H1 (cell line): Measurements from ENCODE around the gene HDAC6. TPM values are rescaled to one million over a fixed set of nuclear protein-coding genes. Genes with fewer than 3 reads are reported as not detected.

Experiments used
- CTCF ChIA-PET: fragments of 300-600 bp; sonication (Branson Sonifier 250); formaldehyde crosslinking; loops from one replicate; lab custom pipeline; 2021; ENCODE audit not compliant: partially characterized antibody; lab: Charles Lee
- POLR2A ChIA-PET: fragments of 300-600 bp; sonication (Branson Sonifier 250); formaldehyde crosslinking; loops from one replicate; lab custom pipeline; 2021; ENCODE audit warnings: inconsistent platforms; ENCODE audit not compliant: partially characterized antibody; lab: Charles Lee
- DNase-seq, 2 experiments: peaks; one replicate each; pipeline versions ENCODE4 v3.0.0 to v3.0.0-alpha.2; 2010 to 2022; ENCODE audit warnings: low spot score in 2 of 2, low read depth in 1 of 2, mixed read lengths in 1 of 2
- FAIRE-seq: peaks from 2 replicates; lab custom pipeline; 2011; peaks lifted over from hg19 to GRCh38; lab: Jason Lieb, UNC
- H2AFZ ChIP-seq: 2 replicates; pipeline ENCODE4 v1.8.1; 2012; ENCODE audit warnings: low read length, inconsistent platforms
- H2AK5ac ChIP-seq: 2 replicates; pipeline ENCODE4 v1.6.1; 2013; ENCODE audit warnings: low read depth, low read length
- H2BK120ac ChIP-seq: replicated peaks from 2 replicates; pipeline ENCODE3; 2013; ENCODE audit warnings: low read depth, low read length, inconsistent platforms
- H2BK12ac ChIP-seq: 2 replicates; pipeline ENCODE4 v1.6.1; 2013; ENCODE audit warnings: low read depth, low read length
- H2BK15ac ChIP-seq: 2 replicates; pipeline ENCODE4 v1.6.1; 2013; ENCODE audit warnings: low read length
- H2BK20ac ChIP-seq: 2 replicates; pipeline ENCODE4 v1.6.1; 2013; ENCODE audit warnings: low read length
- H2BK5ac ChIP-seq: 2 replicates; pipeline ENCODE4 v1.6.1; 2013; ENCODE audit warnings: low read depth, low read length
- H3K14ac ChIP-seq: 2 replicates; pipeline ENCODE4 v1.6.1; 2013; ENCODE audit warnings: inconsistent platforms; ENCODE audit not compliant: insufficient read length
- H3K18ac ChIP-seq: 2 replicates; pipeline ENCODE4 v1.6.1; 2013; ENCODE audit warnings: low read length; ENCODE audit errors: extremely low read depth
- H3K23ac ChIP-seq: 2 replicates; pipeline ENCODE4 v1.6.1; 2013; ENCODE audit warnings: inconsistent platforms; ENCODE audit not compliant: insufficient read length
- H3K23me2 ChIP-seq: 2 replicates; pipeline ENCODE4 v1.6.1; 2013; ENCODE audit warnings: low read depth, low read length
- H3K27ac ChIP-seq: 2 replicates; pipeline ENCODE4 v1.6.1; 2011; ENCODE audit warnings: low read depth, low read length, inconsistent platforms
- H3K27me3 ChIP-seq, 4 experiments: replicated peaks in 1 of 4; 1 replicate in 1 of 4; 2 replicates in 3 of 4; pipeline versions ENCODE4 v1.6.1 to v1.8.1; 2011 to 2013; ENCODE audit warnings: low read length in 3 of 4, mild to moderate bottlenecking in 3 of 4, inconsistent platforms in 2 of 4, mixed read lengths in 2 of 4, moderate library complexity in 1 of 4; ENCODE audit not compliant: control insufficient read depth in 3 of 4, insufficient read depth in 3 of 4; ENCODE audit errors: extremely low read depth in 1 of 4
- H3K36me3 ChIP-seq, 4 experiments: 2 replicates each; pipeline versions ENCODE4 v1.6.1 to v1.8.1; 2011 to 2013; ENCODE audit warnings: mild to moderate bottlenecking in 4 of 4, low read length in 3 of 4, moderate library complexity in 2 of 4, control low read depth in 1 of 4, inconsistent platforms in 1 of 4; ENCODE audit not compliant: insufficient read depth in 4 of 4, control insufficient read depth in 2 of 4
- H3K4ac ChIP-seq: replicated peaks from 2 replicates; pipeline ENCODE3; 2013; ENCODE audit warnings: low read length, low read depth, mixed read lengths, inconsistent platforms; ENCODE audit not compliant: insufficient read length
- H3K4me1 ChIP-seq, 4 experiments: replicated peaks in 1 of 4; 1 replicate in 1 of 4; 2 replicates in 3 of 4; pipeline versions ENCODE4 v1.6.1 to v1.8.1; 2011 to 2013; ENCODE audit warnings: low read length in 3 of 4, inconsistent platforms in 2 of 4, mixed read lengths in 1 of 4; ENCODE audit not compliant: insufficient read depth in 4 of 4, control insufficient read depth in 3 of 4
- H3K4me2 ChIP-seq, 2 experiments: 2 replicates each; pipeline versions ENCODE4 v1.6.1 to v1.8.1; 2011 to 2013; ENCODE audit warnings: low read depth in 2 of 2, low read length in 2 of 2, control low read depth in 1 of 2, inconsistent platforms in 1 of 2, mild to moderate bottlenecking in 1 of 2; ENCODE audit not compliant: insufficient read depth in 1 of 2
- H3K4me3 ChIP-seq, 4 experiments: fragments of 200-600, 300-600 bp in 1 of 4; sonication (generic), shearing (Covaris generic), sonication (Bioruptor Twin) in 1 of 4; 2 replicates each; pipeline versions ENCODE4 v1.5.1 to v1.8.1; 2011 to 2016; ENCODE audit warnings: low read length in 4 of 4, low read depth in 3 of 4, control low read depth in 2 of 4, inconsistent platforms in 2 of 4, mild to moderate bottlenecking in 2 of 4, mixed read lengths in 1 of 4, moderate library complexity in 1 of 4; ENCODE audit not compliant: insufficient read depth in 2 of 4; ENCODE audit errors: extremely low read depth in 1 of 4
- H3K56ac ChIP-seq: replicated peaks from 2 replicates; pipeline ENCODE3; 2013; ENCODE audit warnings: low read depth, mild to moderate bottlenecking, mixed read lengths, low read length, inconsistent platforms; ENCODE audit not compliant: insufficient read length
- H3K79me1 ChIP-seq: 2 replicates; pipeline ENCODE4 v1.6.1; 2013; ENCODE audit warnings: low read depth, low read length, control low read depth
- H3K79me2 ChIP-seq, 2 experiments: 2 replicates each; pipeline versions ENCODE4 v1.6.1 to v1.8.1; 2012 to 2013; ENCODE audit warnings: low read length in 2 of 2, mild to moderate bottlenecking in 2 of 2, inconsistent platforms in 1 of 2; ENCODE audit not compliant: insufficient read depth in 2 of 2, control insufficient read depth in 1 of 2
- H3K9ac ChIP-seq, 4 experiments: replicated peaks in 1 of 4; 1 replicate in 1 of 4; 2 replicates in 3 of 4; pipeline versions ENCODE4 v1.6.1 to v1.8.1; 2011 to 2013; ENCODE audit warnings: low read depth in 3 of 4, low read length in 3 of 4, control low read depth in 2 of 4, mild to moderate bottlenecking in 2 of 4, moderate library complexity in 2 of 4, inconsistent platforms in 1 of 4; ENCODE audit errors: extremely low read depth in 1 of 4
- H3K9me3 ChIP-seq, 2 experiments: 2 replicates each; pipeline versions ENCODE4 v1.6.1 to v1.8.1; 2012 to 2013; ENCODE audit warnings: mild to moderate bottlenecking in 2 of 2, moderate library complexity in 2 of 2, control low read depth in 1 of 2, inconsistent platforms in 1 of 2, low read depth in 1 of 2, low read length in 1 of 2, mixed read lengths in 1 of 2; ENCODE audit not compliant: insufficient read depth in 2 of 2
- H4K20me1 ChIP-seq, 2 experiments: replicated peaks in 1 of 2; 2 replicates each; pipeline versions ENCODE3 to v1.8.1; 2011 to 2013; ENCODE audit warnings: inconsistent platforms in 2 of 2, low read length in 2 of 2, mild to moderate bottlenecking in 1 of 2; ENCODE audit not compliant: insufficient read depth in 2 of 2, control insufficient read depth in 1 of 2
- H4K5ac ChIP-seq: 2 replicates; pipeline ENCODE4 v1.6.1; 2013; ENCODE audit warnings: low read length, low read depth, mixed read lengths, inconsistent platforms; ENCODE audit not compliant: insufficient read length
- H4K8ac ChIP-seq: 2 replicates; pipeline ENCODE4 v1.8.0; 2013; ENCODE audit warnings: mild to moderate bottlenecking, moderate library complexity, low read length, inconsistent platforms; ENCODE audit not compliant: insufficient read depth; ENCODE audit errors: extremely low read depth
- H4K91ac ChIP-seq: replicated peaks from 2 replicates; pipeline ENCODE3; 2013; ENCODE audit warnings: low read length, mixed read lengths, inconsistent platforms; ENCODE audit not compliant: insufficient read length
- CREB1 ChIP-seq: IDR thresholded peaks from 2 replicates; pipeline ENCODE4 v1.6.1; 2012; ENCODE audit warnings: inconsistent platforms
- HDAC2 ChIP-seq, 2 experiments: fragments of 300-600 bp in 1 of 2; sonication (generic) in 1 of 2; IDR thresholded peaks; 2 replicates each; pipeline ENCODE4 v1.6.1; 2011 to 2012; ENCODE audit warnings: low read depth in 2 of 2, low read length in 2 of 2, mild to moderate bottlenecking in 2 of 2, moderate library complexity in 2 of 2, borderline replicate concordance in 1 of 2, inconsistent platforms in 1 of 2
- HDAC6 ChIP-seq: IDR thresholded peaks from one replicate; pipeline ENCODE4 v1.7.1; 2012; ENCODE audit warnings: low read depth, mild to moderate bottlenecking, inconsistent platforms, low read length, moderate library complexity
- KDM1A ChIP-seq: fragments of 200-600, 300-600 bp; sonication (generic); IDR thresholded peaks from 2 replicates; pipeline ENCODE4 v1.7.1; 2016; ENCODE audit warnings: mild to moderate bottlenecking, low read length, borderline replicate concordance
- KDM5A ChIP-seq: fragments of 200-600 bp; IDR thresholded peaks from 2 replicates; pipeline ENCODE4 v1.7.1; 2012; ENCODE audit warnings: mild to moderate bottlenecking, low read length, inconsistent platforms, mixed read lengths
- POLR2A ChIP-seq, 2 experiments: IDR thresholded peaks; 1 replicate in 1 of 2; 2 replicates in 1 of 2; pipeline ENCODE4 v1.6.1; 2011; ENCODE audit warnings: low read depth in 2 of 2, low read length in 2 of 2, mild to moderate bottlenecking in 2 of 2; ENCODE audit errors: control extremely low read depth in 1 of 2
- SIN3A ChIP-seq, 2 experiments: IDR thresholded peaks in 1 of 2; conservative IDR thresholded peaks in 1 of 2; 2 replicates each; pipeline ENCODE4 v1.6.1; 2011 to 2012; ENCODE audit warnings: low read length in 2 of 2, improper control_type of control experiment in 1 of 2, low read depth in 1 of 2, mild to moderate bottlenecking in 1 of 2
- SIX5 ChIP-seq: IDR thresholded peaks from 2 replicates; pipeline ENCODE4 v1.6.1; 2011; ENCODE audit warnings: mild to moderate bottlenecking, low read depth, low read length
- SUZ12 ChIP-seq: fragments of 200-600 bp; sonication (generic); IDR thresholded peaks from 2 replicates; pipeline ENCODE4 v1.6.1; 2012; ENCODE audit warnings: mild to moderate bottlenecking, inconsistent platforms, low read length, moderate library complexity, mixed read lengths
- TCF12 ChIP-seq: IDR thresholded peaks from 2 replicates; pipeline ENCODE4 v1.6.1; 2011; ENCODE audit warnings: low read depth, mild to moderate bottlenecking, low read length
- TEAD4 ChIP-seq: IDR thresholded peaks from 2 replicates; pipeline ENCODE4 v1.6.1; 2012; ENCODE audit warnings: low read depth, low read length, inconsistent platforms, mixed read lengths
- WGBS, 2 experiments: shearing (Covaris generic) in 1 of 2; methylation state at CpG; one replicate each; pipeline versions ENCODE4 v1.1.6 to v1.1.7; 2013 to 2015; ENCODE audit warnings: low lambda C conversion rate in 2 of 2, mixed read lengths in 2 of 2, inconsistent platforms in 1 of 2, low coverage in 1 of 2, missing lambda C conversion rate in 1 of 2; ENCODE audit not compliant: insufficient replicate concordance in 2 of 2, insufficient coverage in 1 of 2, insufficient read length in 1 of 2; ENCODE audit errors: extremely low coverage in 1 of 2, missing lambda C conversion rate in 1 of 2; 5-methylcytosine and 5-hydroxymethylcytosine counted together
- polyA plus RNA-seq, 7 experiments: library from polyadenylated mRNA; depleted of rRNA in 3 of 7; stranded (reverse) in 5 of 7; unstranded in 2 of 7; fragments of >200 nt in 5 of 7; fragments of 200-250 nt in 2 of 7; gene quantifications; 1 replicate in 5 of 7; 2 replicates in 1 of 7; 4 replicates in 1 of 7; pipeline versions ENCODE4 v1.2.1 to v1.2.3, GENCODE V29; 2011 to 2013; ENCODE audit warnings: missing spikeins in 2 of 7, mixed read lengths in 2 of 7
- total RNA-seq: library from RNA; stranded (reverse); fragmentation: NEBNext Ultra II Directional; extraction: Animal tissue kit (Norgen Biotek cat#: 25700); gene quantifications from 2 replicates; pipeline ENCODE4 v1.2.1, GENCODE V29; 2021
- TF ChIP-seq, protein P1 (sequence below), 3 experiments: IDR thresholded peaks; 1 replicate in 2 of 3; 2 replicates in 1 of 3; pipeline versions ENCODE4 v1.5.1 to v1.6.1; 2011; ENCODE audit warnings: low read length in 3 of 3, mild to moderate bottlenecking in 3 of 3, inconsistent platforms in 2 of 3, low read depth in 1 of 3, moderate library complexity in 1 of 3; ENCODE audit not compliant: insufficient read depth in 1 of 3; ENCODE audit errors: control extremely low read depth in 1 of 3

HDAC6 gene
- total and polyA plus RNA-seq, 2 of the 8 experiments (the other 6 are each of a cell fraction or from before 2014, with no cell fraction given): 34.0 to 51.8 TPM

DNA sequence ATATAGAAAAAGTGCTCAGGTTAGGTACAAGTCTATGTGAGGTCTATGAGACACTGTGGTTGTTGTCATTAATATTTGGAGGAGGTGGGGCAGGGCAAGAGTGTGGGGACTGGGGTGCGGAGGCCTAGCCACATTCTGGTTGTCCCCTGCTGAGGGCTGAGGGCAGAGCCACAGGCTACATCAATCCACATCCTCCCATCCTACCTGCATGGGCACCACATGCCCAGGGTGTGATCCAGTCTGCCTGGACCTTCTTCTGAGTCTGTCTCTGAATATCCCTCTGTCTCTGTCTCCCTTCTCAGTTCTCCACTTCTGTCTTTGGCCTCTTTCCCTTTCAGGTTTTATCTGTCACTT is 16.7 kb upstream of the HDAC6 start:
- H3K4me2 ChIP-seq: no peak overlapping the region
- WGBS, 2 experiments: 100% methylated on average over 1 of the region's 1 CpG; no CpG with 5 or more reads in 1 of the 2 experiments
- no peaks in the 10 kb centered on the region for H4K20me1 ChIP-seq
- no peaks in the 10 kb centered on the region for H3K79me2 ChIP-seq
- no peak overlapping the region for H3K23ac ChIP-seq
- no peak overlapping the region for H3K14ac ChIP-seq
- DNase-seq (no peak), FAIRE-seq (no peak)
- H2BK5ac ChIP-seq: no peak overlapping the region
- no peak overlapping the region for H2BK15ac ChIP-seq
- H3K23me2 ChIP-seq: no peaks in the 10 kb centered on the region
- H4K8ac ChIP-seq: no peak overlapping the region
- H3K18ac ChIP-seq: no peak overlapping the region
- no peaks in the 10 kb centered on the region for H3K36me3 ChIP-seq
- H3K4me1 ChIP-seq: no peaks in the 10 kb centered on the region
- H2BK12ac ChIP-seq: no peak overlapping the region
- CTCF ChIA-PET: interaction anchor here (0.6 kb wide), 1 partner anchor 1055 kb away, joined by 3 read pairs; no protein-coding TSS in a partner anchor
- no peaks in the 10 kb centered on the region for H3K79me1 ChIP-seq
- H2AK5ac ChIP-seq: no peak overlapping the region
- POLR2A ChIA-PET: interaction anchor here (0.9 to 1.3 kb wide), 2 partner anchors 9 to 174 kb away, joined by 3 read pairs; no protein-coding TSS in a partner anchor
- H4K5ac ChIP-seq: no peak overlapping the region
- no peaks in the 10 kb centered on the region for H3K27me3 ChIP-seq
- H2BK120ac ChIP-seq: no peak overlapping the region
- H2AFZ ChIP-seq: no peak overlapping the region
- no peak overlapping the region for H3K56ac ChIP-seq
- H3K27ac ChIP-seq: no peak overlapping the region
- H4K91ac ChIP-seq: no peak overlapping the region
- no peak overlapping the region for H3K9ac ChIP-seq
- H3K4me3 ChIP-seq: no peak overlapping the region
- no peaks in the 10 kb centered on the region for H3K9me3 ChIP-seq
- H3K4ac ChIP-seq: no peak overlapping the region
- no peak overlapping the region for H2BK20ac ChIP-seq
- TF ChIP-seq, protein P1, sequence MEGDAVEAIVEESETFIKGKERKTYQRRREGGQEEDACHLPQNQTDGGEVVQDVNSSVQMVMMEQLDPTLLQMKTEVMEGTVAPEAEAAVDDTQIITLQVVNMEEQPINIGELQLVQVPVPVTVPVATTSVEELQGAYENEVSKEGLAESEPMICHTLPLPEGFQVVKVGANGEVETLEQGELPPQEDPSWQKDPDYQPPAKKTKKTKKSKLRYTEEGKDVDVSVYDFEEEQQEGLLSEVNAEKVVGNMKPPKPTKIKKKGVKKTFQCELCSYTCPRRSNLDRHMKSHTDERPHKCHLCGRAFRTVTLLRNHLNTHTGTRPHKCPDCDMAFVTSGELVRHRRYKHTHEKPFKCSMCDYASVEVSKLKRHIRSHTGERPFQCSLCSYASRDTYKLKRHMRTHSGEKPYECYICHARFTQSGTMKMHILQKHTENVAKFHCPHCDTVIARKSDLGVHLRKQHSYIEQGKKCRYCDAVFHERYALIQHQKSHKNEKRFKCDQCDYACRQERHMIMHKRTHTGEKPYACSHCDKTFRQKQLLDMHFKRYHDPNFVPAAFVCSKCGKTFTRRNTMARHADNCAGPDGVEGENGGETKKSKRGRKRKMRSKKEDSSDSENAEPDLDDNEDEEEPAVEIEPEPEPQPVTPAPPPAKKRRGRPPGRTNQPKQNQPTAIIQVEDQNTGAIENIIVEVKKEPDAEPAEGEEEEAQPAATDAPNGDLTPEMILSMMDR (IDR thresholded peaks at IDR 0.05; ENCODE audit: control extremely low read depth in 1 of 3, insufficient read depth in 1 of 3, low read depth in 1 of 3, low read length in 3 of 3): no peak
- TF ChIP-seq TCF12 (no peak), HDAC6 (no peak), SIN3A (conservative IDR thresholded peaks at IDR 0.05 in 1 of 2, IDR thresholded peaks at IDR 0.05 in 1 of 2; ENCODE audit: low read depth in 1 of 2, low read length in 2 of 2) (no peak), KDM5A (no peak), CREB1 (no peak), KDM1A (no peak), POLR2A (IDR thresholded peaks at IDR 0.05; ENCODE audit: control extremely low read depth in 1 of 2, low read depth in 2 of 2, low read length in 2 of 2) (no peak), TEAD4 (no peak), SUZ12 (no peak), SIX5 (no peak), HDAC2 (IDR thresholded peaks at IDR 0.05; ENCODE audit: borderline replicate concordance in 1 of 2, low read depth in 2 of 2, low read length in 2 of 2) (no peak)
